Stimulated activated naive CD8-positive, alpha-beta T cell treated with anti-CD3 and anti-CD28 coated beads, Interleukin-15, Interleukin-2, amounts not matched to agents 100 ng/mL and 50 ng/mL, for 24 hours (primary cell): ENCODE measurements around the gene TMCC2.
A peak's percentile ranks its signal among the peaks of the same experiment; 100 is the strongest.
"Not testable (repeated sequence)": the region's sequence is repeated elsewhere in the genome, so short reads cannot be mapped to it uniquely, and the experiment has no call there.

ENCODE experiments used
- H3K27ac Mint-ChIP-seq: one replicate; pipeline ENCODE4 v1.8.0; 2021; ENCODE audit warnings: mild to moderate bottlenecking, mixed read lengths
- H3K27me3 Mint-ChIP-seq: one replicate; pipeline ENCODE4 v1.8.0; 2021; ENCODE audit warnings: mixed read lengths
- H3K36me3 Mint-ChIP-seq: one replicate; pipeline ENCODE4 v1.8.0; 2021; ENCODE audit warnings: low read depth, mixed read lengths
- H3K4me1 Mint-ChIP-seq: one replicate; pipeline ENCODE4 v1.8.0; 2021; ENCODE audit warnings: low read depth, mixed read lengths
- H3K4me3 Mint-ChIP-seq: one replicate; pipeline ENCODE4 v1.8.0; 2021; ENCODE audit warnings: mild to moderate bottlenecking, mixed read lengths
- H3K9me3 Mint-ChIP-seq: one replicate; pipeline ENCODE4 v1.8.0; 2021; ENCODE audit warnings: mixed read lengths

The TMCC2 gene

DNA sequence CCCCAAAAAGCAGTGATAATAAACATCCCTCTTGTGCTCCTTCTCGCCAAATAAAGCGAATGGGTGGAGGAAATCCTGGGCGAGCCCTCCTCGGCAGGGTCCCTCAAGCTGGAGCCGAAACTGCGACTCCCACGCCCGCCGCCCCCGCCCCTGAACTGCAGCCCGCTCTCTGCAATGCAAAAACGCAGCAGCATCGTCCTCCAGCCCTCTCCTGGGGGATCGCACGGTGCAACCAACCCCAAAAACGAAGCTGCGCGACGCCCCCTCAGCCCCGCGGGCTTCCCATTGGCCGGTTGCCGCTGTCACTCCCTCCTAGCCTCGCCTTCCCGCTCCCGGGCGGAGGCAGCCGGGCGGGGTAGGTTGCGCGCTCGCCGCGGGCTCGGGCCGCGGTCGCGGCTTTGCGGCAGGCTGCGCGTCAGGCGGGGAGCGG, at the start of gene TMCC2:
Gene TMCC2 (plus strand): TSS at position 363 of the 430 bp plus-strand sequence. CDS start 619 bp downstream, outside the sequence.
- H3K36me3 Mint-ChIP-seq, result no peaks in the 10 kb centered on the region

GRCh38 chr1:205179842-205180241, 47.9 kb upstream of the TMCC2 start:
- H3K4me1 Mint-ChIP-seq, result peaks cover 21% of the 10 kb centered on the region
- H3K27me3 Mint-ChIP-seq, result no peaks in the 10 kb centered on the region
- no peak overlapping the region for H3K27ac Mint-ChIP-seq
- no peak overlapping the region for H3K4me3 Mint-ChIP-seq
- peaks cover 69% of the 10 kb centered on the region for H3K36me3 Mint-ChIP-seq
- H3K9me3 Mint-ChIP-seq, result no peaks in the 10 kb centered on the region

More for the DNA sequence above, at the start of gene TMCC2:
- no peaks in the 10 kb centered on the region for H3K9me3 Mint-ChIP-seq
- H3K4me1 Mint-ChIP-seq, result peaks cover 47% of the 10 kb centered on the region
- peak within 1 kb of the TSS; percentile 93 for H3K4me3 Mint-ChIP-seq
- peaks cover 26% of the 10 kb centered on the region for H3K27me3 Mint-ChIP-seq
- peak within 1 kb of the TSS; percentile 80 for H3K27ac Mint-ChIP-seq

- H3K4me3 Mint-ChIP-seq, H3K27me3 Mint-ChIP-seq, H3K9me3 Mint-ChIP-seq: not testable (repeated sequence)
- Mint-ChIP-seq H3K27ac (peak overlapping the region; percentile 17), H3K4me1 (peaks cover 24% of the 10 kb centered on the region), H3K36me3 (peaks cover 70% of the 10 kb centered on the region)
Measured at GRCh38 chr1:205180331-205180730, 47.4 kb upstream of the TMCC2 start.

GRCh38 chr1:205182930-205183329, 44.8 kb upstream of the TMCC2 start:
- H3K27me3 Mint-ChIP-seq, result no peaks in the 10 kb centered on the region
- H3K4me1 Mint-ChIP-seq, result peaks cover 50% of the 10 kb centered on the region
- no peak overlapping the region for H3K4me3 Mint-ChIP-seq
- H3K36me3 Mint-ChIP-seq, result peaks cover 83% of the 10 kb centered on the region
- H3K9me3 Mint-ChIP-seq, result no peaks in the 10 kb centered on the region
- H3K27ac Mint-ChIP-seq, result peak overlapping the region; percentile 73

DNA sequence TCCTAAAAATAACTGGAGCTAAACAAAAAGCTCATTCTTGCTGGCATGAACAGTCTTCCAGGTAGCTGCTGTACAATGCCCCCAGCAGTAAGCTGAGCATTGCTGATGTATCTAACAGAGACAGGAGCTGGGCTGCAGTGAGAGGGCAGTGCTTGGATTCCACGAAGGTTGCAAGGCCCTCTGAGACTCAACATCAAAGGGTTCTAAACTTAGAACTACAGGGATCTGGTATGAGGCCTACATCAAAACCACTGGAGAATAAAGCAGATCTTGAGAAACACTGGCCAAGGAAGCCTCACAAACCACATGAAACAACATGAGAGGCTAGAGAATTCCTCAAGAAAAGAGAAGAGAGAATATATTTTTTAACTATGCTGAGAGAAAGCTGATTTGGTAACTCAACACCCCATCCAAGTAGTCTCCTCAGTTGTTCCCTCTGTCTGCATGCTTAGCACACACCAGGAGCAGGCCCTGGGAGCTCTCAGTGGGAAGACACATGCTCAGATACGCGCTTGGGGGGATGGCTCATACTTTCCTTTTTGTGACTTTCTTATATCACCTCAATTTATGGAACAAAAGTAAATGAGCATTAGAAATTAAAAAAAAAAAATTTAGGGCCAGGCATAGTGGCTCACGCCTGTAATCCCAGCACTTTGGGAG, 43.9 kb upstream of the TMCC2 start:
- H3K36me3 Mint-ChIP-seq, result peaks cover 76% of the 10 kb centered on the region
- peak overlapping the region; percentile 89 for H3K27ac Mint-ChIP-seq
- peak overlapping the region; percentile 0 for H3K4me3 Mint-ChIP-seq
- peaks cover 55% of the 10 kb centered on the region for H3K4me1 Mint-ChIP-seq
- H3K27me3 Mint-ChIP-seq, result no peaks in the 10 kb centered on the region
- no peaks in the 10 kb centered on the region for H3K9me3 Mint-ChIP-seq

- Mint-ChIP-seq H3K27ac (peak overlapping the region; percentile 57), H3K4me3 (no peak overlapping the region), H3K36me3 (peaks cover 55% of the 10 kb centered on the region), H3K4me1 (peaks cover 74% of the 10 kb centered on the region), H3K9me3 (no peaks in the 10 kb centered on the region), H3K27me3 (no peaks in the 10 kb centered on the region)
Measured at GRCh38 chr1:205186191-205186590, 41.6 kb upstream of the TMCC2 start.

DNA sequence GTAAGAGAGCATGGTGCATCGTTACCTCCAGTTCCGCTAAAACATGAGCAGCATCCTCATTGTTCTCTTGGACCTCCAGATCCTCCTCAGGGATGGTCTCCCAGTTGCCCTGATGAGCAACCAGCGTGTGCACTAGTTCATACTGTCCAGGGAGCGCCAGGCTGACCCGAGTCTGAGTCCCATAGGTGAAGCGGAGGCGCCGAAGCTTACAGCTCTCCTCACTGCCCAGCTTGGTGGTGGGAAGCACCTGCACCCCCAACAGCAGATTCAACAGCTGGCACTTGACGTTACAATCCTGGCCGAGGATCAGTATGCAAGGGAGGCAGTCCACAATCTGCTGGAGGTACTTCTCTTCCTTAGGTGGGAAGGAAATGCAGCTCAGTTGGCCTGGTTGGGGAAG, 40.3 kb upstream of the TMCC2 start:
- Mint-ChIP-seq H3K9me3 (no peaks in the 10 kb centered on the region), H3K4me3 (no peak overlapping the region), H3K36me3 (peaks cover 51% of the 10 kb centered on the region), H3K4me1 (peaks cover 81% of the 10 kb centered on the region), H3K27me3 (no peaks in the 10 kb centered on the region), H3K27ac (peak overlapping the region; percentile 71)

GRCh38 chr1:205188098-205188497, 39.6 kb upstream of the TMCC2 start:
- H3K9me3 Mint-ChIP-seq, result no peaks in the 10 kb centered on the region
- H3K4me3 Mint-ChIP-seq, result no peak overlapping the region
- H3K36me3 Mint-ChIP-seq, result peaks cover 45% of the 10 kb centered on the region
- H3K4me1 Mint-ChIP-seq, result peaks cover 81% of the 10 kb centered on the region
- H3K27ac Mint-ChIP-seq, result no peak overlapping the region
- no peaks in the 10 kb centered on the region for H3K27me3 Mint-ChIP-seq

- Mint-ChIP-seq H3K9me3 (no peaks in the 10 kb centered on the region), H3K4me3 (no peak overlapping the region), H3K27ac (no peak overlapping the region), H3K36me3 (peaks cover 40% of the 10 kb centered on the region), H3K4me1 (peaks cover 81% of the 10 kb centered on the region), H3K27me3 (no peaks in the 10 kb centered on the region)
Measured at GRCh38 chr1:205188596-205188995, 39.1 kb upstream of the TMCC2 start.

GRCh38 chr1:205189131-205189530, 38.6 kb upstream of the TMCC2 start:
- Mint-ChIP-seq H3K4me1 (peaks cover 81% of the 10 kb centered on the region), H3K27ac (no peak overlapping the region), H3K36me3 (peaks cover 38% of the 10 kb centered on the region)

GRCh38 chr1:205190845-205191577, 36.7 kb upstream of the TMCC2 start:
- Mint-ChIP-seq H3K4me1 (peaks cover 76% of the 10 kb centered on the region), H3K36me3 (peaks cover 34% of the 10 kb centered on the region), H3K27ac (no peak overlapping the region), H3K27me3 (no peaks in the 10 kb centered on the region), H3K4me3 (no peak overlapping the region), H3K9me3 (no peaks in the 10 kb centered on the region)

More at GRCh38 chr1:205189131-205189530, 38.6 kb upstream of the TMCC2 start:
- Mint-ChIP-seq H3K27me3 (no peaks in the 10 kb centered on the region), H3K4me3 (no peak overlapping the region), H3K9me3 (no peaks in the 10 kb centered on the region)

- no peaks in the 10 kb centered on the region for H3K9me3 Mint-ChIP-seq
- peaks cover 74% of the 10 kb centered on the region for H3K4me1 Mint-ChIP-seq
- H3K27me3 Mint-ChIP-seq, result no peaks in the 10 kb centered on the region
- H3K27ac Mint-ChIP-seq, result no peak overlapping the region
- H3K4me3 Mint-ChIP-seq, result no peak overlapping the region
- peaks cover 33% of the 10 kb centered on the region for H3K36me3 Mint-ChIP-seq
Measured at GRCh38 chr1:205191622-205192021, 36.1 kb upstream of the TMCC2 start.

DNA sequence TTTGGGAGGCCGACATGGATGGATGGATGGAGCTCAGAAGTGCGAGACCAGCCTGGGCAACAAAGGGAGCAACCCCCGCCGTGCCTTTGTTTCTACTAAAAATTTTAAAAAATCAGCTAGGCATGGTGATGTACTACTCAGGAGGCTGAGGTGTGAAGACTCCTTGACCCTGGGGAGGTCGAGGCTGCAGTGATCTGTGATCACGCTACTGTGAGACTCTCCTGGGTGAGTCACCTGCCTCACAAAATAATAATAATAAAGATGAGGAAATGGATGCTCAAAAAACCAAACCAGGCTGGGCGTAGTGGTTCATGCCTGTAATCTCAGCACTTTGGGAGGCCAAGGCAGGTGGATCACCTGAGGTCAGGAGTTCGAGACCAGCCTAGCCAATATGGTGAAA, 35.5 kb upstream of the TMCC2 start:
- H3K4me1 Mint-ChIP-seq, result peaks cover 72% of the 10 kb centered on the region
- H3K27ac Mint-ChIP-seq, result no peak overlapping the region
- H3K36me3 Mint-ChIP-seq, result peaks cover 32% of the 10 kb centered on the region
- no peaks in the 10 kb centered on the region for H3K27me3 Mint-ChIP-seq
- no peaks in the 10 kb centered on the region for H3K9me3 Mint-ChIP-seq
- no peak overlapping the region for H3K4me3 Mint-ChIP-seq

DNA sequence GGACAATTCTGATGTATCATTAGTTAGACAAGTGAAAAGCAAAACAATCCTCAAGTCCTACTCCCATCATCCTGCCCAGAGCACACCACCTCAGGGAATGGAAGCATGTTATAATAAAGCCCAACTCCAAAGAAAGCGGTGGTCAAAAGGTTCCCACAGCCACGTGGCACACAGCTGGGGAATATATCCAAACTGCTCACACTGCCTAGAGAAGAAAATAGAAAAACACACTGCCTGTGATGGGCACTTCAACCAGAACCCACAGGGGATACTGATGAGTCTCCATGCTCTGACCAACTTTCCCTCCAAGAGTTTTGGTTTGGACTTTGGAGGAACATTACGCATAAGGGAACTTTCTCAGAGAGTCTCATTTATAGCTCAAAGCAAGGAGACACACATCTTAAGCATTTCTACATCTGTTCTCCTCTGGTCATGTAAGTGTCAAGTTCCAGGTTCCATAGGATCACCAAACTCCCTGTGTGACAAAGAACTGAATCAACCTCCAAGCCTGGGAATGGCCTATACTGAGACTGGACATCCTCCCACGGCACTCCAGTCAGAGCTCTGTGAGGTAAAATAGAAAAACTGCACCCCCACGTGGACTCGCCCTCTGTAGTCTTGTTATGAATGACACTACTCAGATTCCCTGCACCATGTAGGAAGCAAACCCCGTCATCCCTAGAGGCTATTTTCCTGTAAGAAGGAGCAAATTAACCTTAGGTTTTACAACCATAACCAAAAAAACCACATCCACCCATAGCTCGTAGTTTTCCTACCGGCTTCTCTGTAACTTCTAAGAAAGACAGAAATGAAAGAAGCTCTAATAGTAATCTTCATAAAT, 28.4 kb upstream of the TMCC2 start:
- peak overlapping the region; percentile 72 for H3K4me3 Mint-ChIP-seq
- peaks cover 48% of the 10 kb centered on the region for H3K36me3 Mint-ChIP-seq
- H3K4me1 Mint-ChIP-seq, result peaks cover 87% of the 10 kb centered on the region
- peak overlapping the region; percentile 94 for H3K27ac Mint-ChIP-seq
- no peaks in the 10 kb centered on the region for H3K27me3 Mint-ChIP-seq
- no peaks in the 10 kb centered on the region for H3K9me3 Mint-ChIP-seq

GRCh38 chr1:205199931-205200299, 27.8 kb upstream of the TMCC2 start:
- Mint-ChIP-seq H3K27me3 (no peaks in the 10 kb centered on the region), H3K9me3 (no peaks in the 10 kb centered on the region), H3K4me1 (peaks cover 93% of the 10 kb centered on the region), H3K36me3 (peaks cover 48% of the 10 kb centered on the region), H3K4me3 (peak overlapping the region; percentile 72), H3K27ac (peak overlapping the region; percentile 94)
